GM12891 (cell line): ENCODE measurements around the gene RPL26.

ENCODE experiments used
- POLR2A ChIP-seq: IDR thresholded peaks from 2 replicates; pipeline ENCODE4 v1.6.1; 2011; ENCODE audit warnings: low read depth, low read length, control low read depth
- POLR2AphosphoS5 ChIP-seq: IDR thresholded peaks from 2 replicates; pipeline ENCODE4 v1.6.1; 2011; ENCODE audit warnings: low read depth, low read length, control low read depth
- SPI1 ChIP-seq: IDR thresholded peaks from 2 replicates; pipeline ENCODE4 v1.6.1; 2011; ENCODE audit warnings: low read depth, low read length, control low read depth

DNA sequence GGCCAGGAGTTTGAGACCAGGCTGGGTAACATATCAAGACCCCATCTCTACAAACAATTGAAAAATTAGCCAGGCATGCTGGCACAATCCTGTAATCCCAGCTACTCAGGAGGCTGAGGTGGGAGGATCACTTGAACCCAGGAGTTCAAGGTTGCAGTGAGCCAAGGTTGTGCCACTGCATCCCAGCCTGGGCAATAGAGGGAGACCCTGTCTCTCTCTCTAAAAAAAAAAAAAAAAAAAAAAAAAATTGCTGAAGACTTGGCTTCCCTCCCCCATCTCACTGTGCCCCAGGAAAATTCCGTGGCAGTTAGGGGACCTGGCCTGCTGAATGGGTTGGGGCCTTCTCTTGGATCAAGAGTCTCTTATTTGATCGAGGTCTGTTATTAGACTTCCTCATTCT, 43.5 kb downstream of the RPL26 start, which contains the start of gene ODF4:
- no peak for TF ChIP-seq POLR2A
- TF ChIP-seq POLR2AphosphoS5, result no peak
- no peak for TF ChIP-seq SPI1
